Activated T-cell treated with anti-CD3 and anti-CD28 coated beads, Interleukin-2, amount 50 U/mL, for 72 hours (primary cell): ENCODE data around the gene CARS1. TPM values are rescaled to one million over a fixed set of nuclear protein-coding genes. Genes with fewer than 3 reads are reported as not detected.
"Not testable (repeated sequence)": the region's sequence is repeated elsewhere in the genome, so short reads cannot be mapped to it uniquely, and the experiment has no call there.

Experiments
- ATAC-seq, 2 donors: fragments of 150-1000 bp; cut with Tn5 transposase; replicated peaks in 1 of 2; 2 replicates each; pipeline ENCODE4 v1.10.0; 2021; ENCODE audit warnings: moderate library complexity in 2 of 2, mild to moderate bottlenecking in 1 of 2
- DNase-seq, 2 donors: peaks; one replicate each; pipeline ENCODE4 v3.0.0; 2021 to 2022; ENCODE audit warnings: mixed read lengths in 1 of 2
- H3K27ac Mint-ChIP-seq: one replicate; pipeline ENCODE4 v1.8.0; 2022; ENCODE audit warnings: mild to moderate bottlenecking, moderate library complexity, mixed read lengths
- H3K27me3 Mint-ChIP-seq: one replicate; pipeline ENCODE4 v1.8.0; 2022; ENCODE audit warnings: low read depth, mixed read lengths
- H3K36me3 Mint-ChIP-seq, 2 donors: one replicate each; pipeline ENCODE4 v1.8.0; 2022; ENCODE audit warnings: mixed read lengths in 2 of 2, mild to moderate bottlenecking in 1 of 2; ENCODE audit not compliant: insufficient read depth in 2 of 2
- H3K4me1 Mint-ChIP-seq: one replicate; pipeline ENCODE4 v1.8.0; 2022; ENCODE audit warnings: low read depth, mixed read lengths
- H3K4me3 Mint-ChIP-seq, 2 donors: one replicate each; pipeline ENCODE4 v1.8.0; 2022; ENCODE audit warnings: mild to moderate bottlenecking in 2 of 2, mixed read lengths in 2 of 2, moderate library complexity in 2 of 2
- H3K9me3 Mint-ChIP-seq, 2 donors: one replicate each; pipeline ENCODE4 v1.8.0; 2022; ENCODE audit warnings: mixed read lengths in 2 of 2
- total RNA-seq, 2 donors: library from RNA; stranded (reverse); gene quantifications; one replicate each; pipeline ENCODE4 v1.2.3, GENCODE V29; 2022

CARS1 gene
- total RNA-seq, 2 donors from 2014 or later, result 217 to 224 TPM

- Mint-ChIP-seq H3K4me3 (no peak overlapping the region), H3K27me3 (no peaks in the 10 kb centered on the region), H3K27ac (no peak overlapping the region), H3K36me3 (no peaks in the 10 kb centered on the region), H3K4me1 (no peaks in the 10 kb centered on the region), H3K9me3 (no peaks in the 10 kb centered on the region)
- ATAC-seq (no peak), DNase-seq (no peak)
Measured at GRCh38 chr11:3085052-3085451, 27.8 kb upstream of the CARS1 start.

- Mint-ChIP-seq H3K27me3 (no peaks in the 10 kb centered on the region), H3K36me3 (no peaks in the 10 kb centered on the region), H3K4me3 (no peak overlapping the region), H3K4me1 (no peaks in the 10 kb centered on the region), H3K9me3 (no peaks in the 10 kb centered on the region), H3K27ac (no peak overlapping the region)
- DNase-seq, result no peak
- no peak for ATAC-seq
Measured at GRCh38 chr11:3083321-3083720, 26.1 kb upstream of the CARS1 start.

DNA sequence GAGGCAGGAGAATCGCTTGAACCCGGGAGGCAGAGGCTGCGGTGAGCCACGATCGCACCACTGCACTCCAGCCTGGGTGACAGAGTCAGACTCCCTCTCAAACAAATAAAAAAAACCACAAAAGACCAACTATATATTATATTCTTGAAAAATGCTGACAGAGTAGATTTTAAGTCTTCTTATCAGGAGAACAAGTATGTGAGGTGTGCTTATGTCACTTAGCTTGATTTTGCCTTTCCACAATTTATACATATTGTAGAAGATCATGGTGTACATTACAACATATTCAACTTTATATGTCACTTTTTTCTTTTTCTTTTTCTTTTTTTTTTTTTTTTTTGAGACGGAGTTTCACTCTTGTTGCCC, 24.1 kb upstream of the CARS1 start:
- H3K27me3 Mint-ChIP-seq, result no peaks in the 10 kb centered on the region
- ATAC-seq (no peak), DNase-seq (no peak)
- no peak overlapping the region for H3K4me3 Mint-ChIP-seq
- H3K27ac Mint-ChIP-seq, result no peak overlapping the region
- no peaks in the 10 kb centered on the region for H3K4me1 Mint-ChIP-seq
- H3K36me3 Mint-ChIP-seq, result no peaks in the 10 kb centered on the region
- no peaks in the 10 kb centered on the region for H3K9me3 Mint-ChIP-seq

DNA sequence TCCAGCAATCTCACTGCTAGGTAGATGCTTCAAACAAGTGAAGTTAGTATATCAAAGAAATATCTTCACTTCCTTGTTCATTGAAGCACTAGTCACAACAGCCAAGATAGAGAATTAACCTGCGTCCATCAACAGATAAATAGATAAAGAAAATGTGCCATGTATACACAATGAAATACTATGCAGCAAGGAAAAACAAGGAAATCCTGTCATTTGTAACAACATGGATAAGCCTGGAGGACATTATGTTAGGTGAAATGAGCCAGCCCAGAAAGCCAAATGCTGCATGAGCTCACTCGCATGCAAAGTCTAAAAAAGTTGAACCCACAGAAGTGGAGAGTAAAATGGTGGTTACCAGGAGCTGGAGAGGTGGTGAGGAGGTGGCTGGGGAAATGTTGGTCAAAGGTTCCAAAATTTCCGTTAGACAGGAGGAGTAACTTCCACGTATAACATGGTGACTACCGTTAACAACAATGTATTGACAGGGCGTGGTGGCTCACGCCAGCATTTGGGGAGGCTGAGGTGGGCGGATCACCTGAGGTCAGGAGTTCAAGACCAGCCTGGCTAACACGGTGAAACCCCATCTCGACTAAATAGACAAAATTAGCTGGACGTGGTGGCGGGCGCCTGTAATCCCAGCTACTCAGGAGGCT, 23.6 kb upstream of the CARS1 start:
- no peaks in the 10 kb centered on the region for H3K36me3 Mint-ChIP-seq
- no peaks in the 10 kb centered on the region for H3K9me3 Mint-ChIP-seq
- ATAC-seq, result no peak
- H3K27me3 Mint-ChIP-seq, result no peaks in the 10 kb centered on the region
- DNase-seq, result no peak
- no peak overlapping the region for H3K27ac Mint-ChIP-seq
- no peaks in the 10 kb centered on the region for H3K4me1 Mint-ChIP-seq
- H3K4me3 Mint-ChIP-seq, result no peak overlapping the region

DNA sequence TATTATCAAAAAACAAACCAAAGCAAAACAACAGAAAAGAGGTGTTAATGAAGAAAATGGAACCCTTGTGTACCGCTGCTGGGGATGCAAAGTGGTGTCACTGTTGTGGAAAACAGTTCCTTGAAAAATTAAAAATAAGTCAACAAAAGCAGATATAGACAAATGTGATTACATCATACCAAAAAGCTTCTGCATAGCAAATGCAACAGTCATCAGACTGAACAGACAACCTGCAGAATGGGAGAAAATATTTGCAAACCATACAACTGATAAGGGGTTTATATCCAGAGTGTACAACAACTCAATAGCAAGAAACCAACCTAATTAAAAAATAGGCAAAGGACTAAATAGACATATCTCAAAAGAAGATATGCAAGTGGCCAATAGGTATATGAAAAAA, 22.9 kb upstream of the CARS1 start:
- Mint-ChIP-seq H3K36me3 (no peaks in the 10 kb centered on the region), H3K27me3 (no peaks in the 10 kb centered on the region), H3K9me3 (no peaks in the 10 kb centered on the region), H3K27ac (no peak overlapping the region), H3K4me1 (no peaks in the 10 kb centered on the region), H3K4me3 (no peak overlapping the region)
- DNase-seq, result no peak
- no peak for ATAC-seq

DNA sequence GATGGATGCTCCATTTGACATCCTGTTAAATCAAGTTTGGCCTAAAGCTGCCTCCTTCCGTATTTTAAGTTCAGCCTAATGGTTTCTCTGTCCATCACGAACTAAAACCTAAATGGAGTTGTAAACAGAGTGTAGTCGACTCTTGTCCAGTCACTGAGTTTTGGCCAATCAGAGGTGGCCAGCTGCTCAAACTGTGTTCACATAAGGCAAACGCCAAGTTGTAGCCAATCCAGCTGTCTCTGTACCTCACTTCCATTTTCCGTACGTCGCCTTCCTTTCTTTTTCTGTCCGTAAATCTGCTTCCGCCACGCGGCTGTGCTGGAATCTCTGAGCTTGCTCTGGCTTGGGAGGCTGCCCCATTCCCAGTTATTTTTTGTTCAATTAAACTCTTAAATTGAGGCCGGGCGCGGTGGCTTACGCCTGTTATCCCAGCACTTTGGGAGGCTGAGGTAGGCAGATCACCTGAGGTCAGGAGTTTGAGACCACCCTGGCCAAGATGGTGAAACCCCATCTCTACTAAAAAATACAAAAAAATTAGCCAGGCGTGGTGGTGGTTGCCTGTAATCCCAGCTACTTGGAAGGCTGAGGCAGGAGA, 20.7 kb upstream of the CARS1 start:
- H3K4me3 Mint-ChIP-seq, result no peak overlapping the region

GRCh38 chr11:3077189-3077836, 20.1 kb upstream of the CARS1 start:
- Mint-ChIP-seq H3K27me3 (no peaks in the 10 kb centered on the region), H3K9me3 (no peaks in the 10 kb centered on the region), H3K36me3 (no peaks in the 10 kb centered on the region), H3K4me3 (no peak overlapping the region), H3K27ac (no peak overlapping the region), H3K4me1 (no peaks in the 10 kb centered on the region)
- no peak for DNase-seq
- no peak for ATAC-seq

More for the DNA sequence above, 20.7 kb upstream of the CARS1 start:
- no peak for ATAC-seq
- no peak for DNase-seq
- Mint-ChIP-seq H3K27ac (no peak overlapping the region), H3K27me3 (no peaks in the 10 kb centered on the region), H3K9me3 (no peaks in the 10 kb centered on the region), H3K4me1 (no peaks in the 10 kb centered on the region), H3K36me3 (no peaks in the 10 kb centered on the region)

DNA sequence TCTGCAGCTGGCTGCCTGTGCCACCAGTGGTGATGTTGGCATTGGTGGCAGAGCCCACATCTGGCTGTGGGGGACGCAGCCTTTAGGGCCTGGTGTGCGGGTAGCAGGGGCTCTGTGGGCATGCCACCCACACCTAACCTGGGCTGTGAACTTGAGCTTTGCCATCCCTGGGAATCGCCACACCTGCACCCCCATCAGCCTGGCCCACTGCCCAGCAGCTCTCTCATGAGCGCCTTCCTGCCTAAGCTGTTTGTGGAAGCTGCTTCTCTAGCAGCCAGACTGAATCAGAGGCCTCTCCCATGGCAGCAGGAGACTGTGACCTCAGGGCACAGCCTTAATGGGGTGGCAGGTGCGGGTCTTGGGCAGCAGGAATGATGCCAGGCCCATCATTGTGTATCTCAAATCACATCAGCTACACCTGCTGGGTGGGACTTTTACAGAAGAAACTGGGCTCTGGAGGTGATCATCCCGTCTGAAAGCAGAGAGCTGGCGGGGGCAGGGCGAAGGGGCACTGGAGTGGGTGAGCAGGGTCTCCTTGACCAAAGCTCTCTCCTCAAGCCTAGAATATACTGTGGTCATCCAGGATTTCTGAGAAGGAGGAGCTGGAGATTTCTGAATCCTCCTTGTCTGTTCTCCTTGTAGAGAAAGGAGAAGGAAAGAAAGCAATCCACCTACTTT, 17.8 kb upstream of the CARS1 start:
- Mint-ChIP-seq H3K27ac (no peak overlapping the region), H3K9me3 (no peaks in the 10 kb centered on the region), H3K27me3 (no peaks in the 10 kb centered on the region), H3K36me3 (no peaks in the 10 kb centered on the region), H3K4me1 (no peaks in the 10 kb centered on the region), H3K4me3 (no peak overlapping the region)
- ATAC-seq, result no peak
- DNase-seq, result no peak

- H3K36me3 Mint-ChIP-seq, result no peaks in the 10 kb centered on the region
- no peak for ATAC-seq
- H3K27me3 Mint-ChIP-seq, result no peaks in the 10 kb centered on the region
- no peak overlapping the region for H3K27ac Mint-ChIP-seq
- no peak overlapping the region for H3K4me3 Mint-ChIP-seq
- H3K4me1 Mint-ChIP-seq, result no peaks in the 10 kb centered on the region
- H3K9me3 Mint-ChIP-seq, result no peaks in the 10 kb centered on the region
- DNase-seq, result no peak
Measured at GRCh38 chr11:3073029-3073435, 15.8 kb upstream of the CARS1 start.

DNA sequence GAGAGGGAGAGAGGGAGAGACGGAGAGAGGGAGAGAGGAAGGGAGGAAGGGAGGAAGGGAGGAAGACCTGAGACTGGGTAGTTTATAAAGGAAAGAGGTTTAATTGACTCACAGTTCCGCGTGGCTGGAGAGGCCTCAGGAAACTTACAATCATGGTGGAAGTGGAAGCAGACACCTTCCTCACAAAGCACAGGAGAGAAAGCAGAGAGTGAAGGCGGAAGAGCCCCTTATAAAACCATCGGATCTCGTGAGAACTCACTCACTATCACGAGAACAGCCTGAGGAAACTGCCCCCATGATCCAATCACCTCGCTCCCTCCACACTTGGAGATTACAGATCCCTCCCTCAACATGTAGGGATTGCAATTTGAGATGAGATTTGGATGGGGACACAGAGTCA, 12.2 kb upstream of the CARS1 start:
- Mint-ChIP-seq H3K9me3 (no peaks in the 10 kb centered on the region), H3K4me1 (no peaks in the 10 kb centered on the region), H3K27ac (no peak overlapping the region), H3K4me3 (no peak overlapping the region), H3K36me3 (no peaks in the 10 kb centered on the region), H3K27me3 (peaks cover 9% of the 10 kb centered on the region)
- no peak for DNase-seq
- ATAC-seq, result no peak

- H3K36me3 Mint-ChIP-seq, ATAC-seq, H3K27ac Mint-ChIP-seq, DNase-seq, H3K4me3 Mint-ChIP-seq, H3K9me3 Mint-ChIP-seq, H3K4me1 Mint-ChIP-seq: not testable (repeated sequence)
- peaks cover 14% of the 10 kb centered on the region for H3K27me3 Mint-ChIP-seq
Measured at GRCh38 chr11:3066308-3066707, 9.1 kb upstream of the CARS1 start.

GRCh38 chr11:3064709-3065108, 7.5 kb upstream of the CARS1 start:
- not testable (repeated sequence) for H3K4me1 Mint-ChIP-seq, H3K27ac Mint-ChIP-seq, DNase-seq, ATAC-seq, H3K9me3 Mint-ChIP-seq, H3K4me3 Mint-ChIP-seq, H3K36me3 Mint-ChIP-seq
- peaks cover 14% of the 10 kb centered on the region for H3K27me3 Mint-ChIP-seq

DNA sequence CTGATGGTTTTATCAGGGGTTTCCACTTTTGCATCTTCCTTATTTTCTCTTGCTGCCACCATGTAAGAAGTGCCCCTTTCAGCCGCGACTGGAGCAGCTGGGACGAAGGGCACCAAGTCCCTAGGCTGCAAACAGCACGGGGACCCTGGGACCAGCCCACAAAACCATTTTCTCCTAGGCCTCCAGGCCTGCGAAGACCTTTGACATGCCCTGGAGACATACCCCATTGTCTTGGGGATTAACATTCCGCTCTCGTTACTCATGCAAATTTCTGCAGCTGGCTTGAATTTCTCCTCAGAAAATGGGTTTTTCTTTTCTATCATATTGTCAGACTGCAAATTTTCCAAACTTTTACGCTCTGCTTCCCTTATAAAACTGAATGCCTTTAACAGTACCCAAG, 6.7 kb upstream of the CARS1 start:
- H3K36me3 Mint-ChIP-seq, DNase-seq, H3K9me3 Mint-ChIP-seq, H3K4me1 Mint-ChIP-seq, ATAC-seq, H3K27ac Mint-ChIP-seq, H3K4me3 Mint-ChIP-seq: not testable (repeated sequence)
- H3K27me3 Mint-ChIP-seq, result peaks cover 14% of the 10 kb centered on the region
